ENCODE data around the gene HEBP2.

GRCh38 chr6:138397128-138398122, 6.6 kb upstream of the HEBP2 start:
- TF ChIP-seq CTCF (IDR thresholded peaks at IDR 0.05; ENCODE audit: extremely low read depth in 1 of 2, insufficient read depth in 1 of 2, low read depth in 1 of 2, low read length in 2 of 2) (no peak), EZH2 (IDR thresholded peaks at IDR 0.05; ENCODE audit: borderline replicate concordance, low read depth, low read length, severe bottlenecking) (no peak), FOS (IDR thresholded peaks at IDR 0.05; ENCODE audit: borderline replicate concordance, insufficient read depth, low read length) (no peak), MAX (IDR thresholded peaks at IDR 0.05; ENCODE audit: insufficient read depth, insufficient read length) (no peak), POLR2AphosphoS5 (IDR thresholded peaks at IDR 0.05; ENCODE audit: insufficient read depth, low read depth, low read length) (no peak), JUN (IDR thresholded peaks at IDR 0.05; ENCODE audit: borderline replicate concordance, insufficient read depth, insufficient read length, low read depth) (no peak), POLR2A (IDR thresholded peaks at IDR 0.05; ENCODE audit: low read depth, low read length) (no peak), MYC (IDR thresholded peaks at IDR 0.05; ENCODE audit: low read depth, low read length) (no peak)

Measured in endothelial cell of umbilical vein (primary cell).